Suprapubic skin (tissue), 4 donors: ENCODE data around the gene ACADS. TPM values are rescaled to one million over a fixed set of nuclear protein-coding genes. Genes with fewer than 3 reads are reported as not detected.

Experiments
- DNase-seq, 2 donors: peaks; one replicate each; pipeline ENCODE4 v3.0.0-alpha.2; 2019; ENCODE audit warnings: low spot score in 2 of 2
- H3K27ac ChIP-seq: fragments of 200-600 bp; sonication (generic); one replicate; pipeline ENCODE4 v1.5.1; 2019
- H3K27me3 ChIP-seq: fragments of 200-600 bp; sonication (generic); one replicate; pipeline ENCODE4 v1.5.1; 2019
- H3K36me3 ChIP-seq: fragments of 200-600 bp; sonication (generic); one replicate; pipeline ENCODE4 v1.5.1; 2019
- H3K4me1 ChIP-seq: fragments of 200-600 bp; sonication (generic); one replicate; pipeline ENCODE4 v1.5.1; 2019
- H3K4me3 ChIP-seq: fragments of 200-600 bp; sonication (generic); one replicate; pipeline ENCODE4 v1.5.1; 2019; ENCODE audit warnings: mild to moderate bottlenecking
- H3K9me3 ChIP-seq: fragments of 200-600 bp; sonication (generic); one replicate; pipeline ENCODE4 v1.5.1; 2019
- CTCF ChIP-seq, 2 donors: fragments of 200-600 bp in 1 of 2; fragments of 450-650 bp in 1 of 2; sonication (generic) in 1 of 2; IDR thresholded peaks; one replicate each; pipeline ENCODE4 v1.5.1; 2016 to 2019; ENCODE audit warnings: antibody characterized with exemption in 2 of 2, mild to moderate bottlenecking in 1 of 2, moderate library complexity in 1 of 2
- EP300 ChIP-seq: sonication (generic); formaldehyde crosslinking; IDR thresholded peaks from one replicate; pipeline ENCODE4 v1.6.1; 2017; ENCODE audit warnings: antibody characterized with exemption
- POLR2A ChIP-seq, 2 donors: fragments of 450-650 bp; IDR thresholded peaks; one replicate each; pipeline ENCODE4 v1.6.1; 2017; ENCODE audit warnings: antibody characterized with exemption in 2 of 2, mild to moderate bottlenecking in 2 of 2, moderate library complexity in 2 of 2
- POLR2AphosphoS5 ChIP-seq, 3 donors: sonication (generic); formaldehyde crosslinking; IDR thresholded peaks; one replicate each; pipeline ENCODE4 v1.6.1; 2017; ENCODE audit warnings: antibody characterized with exemption in 3 of 3
- WGBS: methylation state at CpG from one replicate; pipeline ENCODE4 v1.1.5; 2018; 5-methylcytosine and 5-hydroxymethylcytosine counted together
- total RNA-seq, 4 donors: library from RNA; depleted of rRNA; stranded (reverse); fragments of >200 nt; gene quantifications; one replicate each; pipeline ENCODE4 v1.1.0, GENCODE V29; 2016

Gene ACADS
- total RNA-seq, 4 donors from 2014 or later: 19.6 to 27.6 (median 24.4) TPM

GRCh38 chr12:120758798-120759590 is 33.4 kb downstream of the ACADS start:
- Histone ChIP-seq H3K9me3 (no peaks in the 10 kb centered on the region), H3K27me3 (no peaks in the 10 kb centered on the region), H3K4me3 (no peak overlapping the region), H3K4me1 (peaks cover 20% of the 10 kb centered on the region), H3K27ac (no peak overlapping the region), H3K36me3 (peaks cover 23% of the 10 kb centered on the region)
- TF ChIP-seq EP300 (no peak), POLR2A (IDR thresholded peaks at IDR 0.05) (no peak), POLR2AphosphoS5 (IDR thresholded peaks at IDR 0.05) (no peak), CTCF (IDR thresholded peaks at IDR 0.05) (no peak)
- no peak for DNase-seq
- 87% methylated on average over 7 of the region's 7 CpGs for WGBS

GRCh38 chr12:120759591-120760348 is 34.1 kb downstream of the ACADS start:
- H3K4me1 ChIP-seq: peaks cover 20% of the 10 kb centered on the region
- H3K36me3 ChIP-seq: peaks cover 31% of the 10 kb centered on the region
- H3K4me3 ChIP-seq: no peak overlapping the region
- 66% methylated on average over 23 of the region's 27 CpGs for WGBS
- H3K27ac ChIP-seq: no peak overlapping the region
- no peaks in the 10 kb centered on the region for H3K27me3 ChIP-seq
- TF ChIP-seq POLR2A (IDR thresholded peaks at IDR 0.05) (no peak), CTCF (IDR thresholded peaks at IDR 0.05) (no peak), POLR2AphosphoS5 (IDR thresholded peaks at IDR 0.05) (no peak), EP300 (no peak)
- no peak for DNase-seq
- no peaks in the 10 kb centered on the region for H3K9me3 ChIP-seq

GRCh38 chr12:120760349-120761254 is 35.0 kb downstream of the ACADS start:
- Histone ChIP-seq H3K4me3 (no peak overlapping the region), H3K27me3 (no peaks in the 10 kb centered on the region), H3K27ac (peak overlapping the region; percentile 77), H3K9me3 (no peaks in the 10 kb centered on the region), H3K4me1 (peaks cover 20% of the 10 kb centered on the region), H3K36me3 (peaks cover 39% of the 10 kb centered on the region)
- TF ChIP-seq EP300 (no peak), POLR2AphosphoS5 (IDR thresholded peaks at IDR 0.05) (no peak), CTCF (IDR thresholded peaks at IDR 0.05) (no peak), POLR2A (IDR thresholded peaks at IDR 0.05) (no peak)
- no peak for DNase-seq
- 81% methylated on average over 21 of the region's 21 CpGs for WGBS

- Histone ChIP-seq H3K9me3 (no peaks in the 10 kb centered on the region), H3K27ac (peak overlapping the region; percentile 77), H3K4me3 (no peak overlapping the region), H3K4me1 (peaks cover 20% of the 10 kb centered on the region), H3K36me3 (peaks cover 48% of the 10 kb centered on the region), H3K27me3 (no peaks in the 10 kb centered on the region)
- 35% methylated on average over 9 of the region's 9 CpGs for WGBS
- DNase-seq: no peak
- TF ChIP-seq CTCF (IDR thresholded peaks at IDR 0.05) (no peak), EP300 (no peak), POLR2A (IDR thresholded peaks at IDR 0.05) (no peak), POLR2AphosphoS5 (IDR thresholded peaks at IDR 0.05) (no peak)
Measured at GRCh38 chr12:120761519-120761934, 35.9 kb downstream of the ACADS start.
